KMS-11 (cell line): ENCODE results near the gene WSCD1.

Source experiments
- H2AFZ ChIP-seq: fragments of 200-600 bp; sonication (generic); 2 replicates; pipeline ENCODE4 v1.6.1; 2016; ENCODE audit warnings: antibody characterized with exemption, mixed run types, low read depth
- H3K27ac ChIP-seq: fragments of 200-600 bp; sonication (generic); 2 replicates; pipeline ENCODE4 v1.6.1; 2016; ENCODE audit warnings: mild to moderate bottlenecking, mixed run types
- H3K27me3 ChIP-seq: fragments of 200-600 bp; sonication (generic); 2 replicates; pipeline ENCODE4 v1.6.1; 2017; ENCODE audit warnings: mild to moderate bottlenecking, low read depth, mixed run types, moderate library complexity; ENCODE audit not compliant: insufficient read depth
- H3K36me3 ChIP-seq: fragments of 200-600 bp; sonication (generic); 2 replicates; pipeline ENCODE4 v1.6.1; 2017; ENCODE audit warnings: mild to moderate bottlenecking, mixed run types; ENCODE audit not compliant: insufficient read depth
- H3K4me1 ChIP-seq: fragments of 200-600 bp; sonication (generic); 2 replicates; pipeline ENCODE4 v1.6.1; 2016; ENCODE audit warnings: mild to moderate bottlenecking, low read depth, mixed run types; ENCODE audit not compliant: poor library complexity, severe bottlenecking
- H3K4me2 ChIP-seq: fragments of 200-600 bp; sonication (generic); 2 replicates; pipeline ENCODE4 v1.7.0; 2016; ENCODE audit warnings: mild to moderate bottlenecking, mixed run types
- H3K4me3 ChIP-seq: fragments of 200-600 bp; sonication (generic); IDR thresholded peaks from 2 replicates; pipeline ENCODE4 v1.6.1; 2017; ENCODE audit warnings: low read depth, low read length, mixed read lengths; ENCODE audit not compliant: insufficient read depth
- H3K79me2 ChIP-seq: fragments of 200-600 bp; sonication (generic); 2 replicates; pipeline ENCODE4 v1.6.1; 2016; ENCODE audit warnings: low read depth, mixed run types; ENCODE audit not compliant: insufficient read depth
- H3K9ac ChIP-seq: fragments of 200-600 bp; sonication (generic); 2 replicates; pipeline ENCODE4 v1.6.1; 2016; ENCODE audit warnings: mild to moderate bottlenecking, mixed run types
- H4K20me1 ChIP-seq: fragments of 200-600 bp; sonication (generic); 2 replicates; pipeline ENCODE4 v1.6.1; 2016; ENCODE audit warnings: mild to moderate bottlenecking, mixed run types; ENCODE audit not compliant: insufficient read depth
- TF ChIP-seq, protein P1 (sequence below): fragments of 200-600 bp; sonication (generic); conservative IDR thresholded peaks from 2 replicates; pipeline ENCODE4 v1.6.1; 2017; ENCODE audit warnings: low read depth, mild to moderate bottlenecking, antibody characterized with exemption, low read length, moderate library complexity, mixed read lengths

The WSCD1 gene

GRCh38 chr17:6140728-6141330, 70.7 kb downstream of the WSCD1 start:
- H3K79me2 ChIP-seq, result no peaks in the 10 kb centered on the region
- no peaks in the 10 kb centered on the region for H4K20me1 ChIP-seq
- TF ChIP-seq, protein P1, sequence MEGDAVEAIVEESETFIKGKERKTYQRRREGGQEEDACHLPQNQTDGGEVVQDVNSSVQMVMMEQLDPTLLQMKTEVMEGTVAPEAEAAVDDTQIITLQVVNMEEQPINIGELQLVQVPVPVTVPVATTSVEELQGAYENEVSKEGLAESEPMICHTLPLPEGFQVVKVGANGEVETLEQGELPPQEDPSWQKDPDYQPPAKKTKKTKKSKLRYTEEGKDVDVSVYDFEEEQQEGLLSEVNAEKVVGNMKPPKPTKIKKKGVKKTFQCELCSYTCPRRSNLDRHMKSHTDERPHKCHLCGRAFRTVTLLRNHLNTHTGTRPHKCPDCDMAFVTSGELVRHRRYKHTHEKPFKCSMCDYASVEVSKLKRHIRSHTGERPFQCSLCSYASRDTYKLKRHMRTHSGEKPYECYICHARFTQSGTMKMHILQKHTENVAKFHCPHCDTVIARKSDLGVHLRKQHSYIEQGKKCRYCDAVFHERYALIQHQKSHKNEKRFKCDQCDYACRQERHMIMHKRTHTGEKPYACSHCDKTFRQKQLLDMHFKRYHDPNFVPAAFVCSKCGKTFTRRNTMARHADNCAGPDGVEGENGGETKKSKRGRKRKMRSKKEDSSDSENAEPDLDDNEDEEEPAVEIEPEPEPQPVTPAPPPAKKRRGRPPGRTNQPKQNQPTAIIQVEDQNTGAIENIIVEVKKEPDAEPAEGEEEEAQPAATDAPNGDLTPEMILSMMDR, result no peak
- no peaks in the 10 kb centered on the region for H3K36me3 ChIP-seq
- H3K4me2 ChIP-seq, result no peak overlapping the region
- H3K4me1 ChIP-seq, result no peaks in the 10 kb centered on the region
- no peaks in the 10 kb centered on the region for H3K27me3 ChIP-seq
- no peak overlapping the region for H2AFZ ChIP-seq
- H3K27ac ChIP-seq, result no peak overlapping the region
- H3K4me3 ChIP-seq, result no peak overlapping the region
- H3K9ac ChIP-seq, result no peak overlapping the region

DNA sequence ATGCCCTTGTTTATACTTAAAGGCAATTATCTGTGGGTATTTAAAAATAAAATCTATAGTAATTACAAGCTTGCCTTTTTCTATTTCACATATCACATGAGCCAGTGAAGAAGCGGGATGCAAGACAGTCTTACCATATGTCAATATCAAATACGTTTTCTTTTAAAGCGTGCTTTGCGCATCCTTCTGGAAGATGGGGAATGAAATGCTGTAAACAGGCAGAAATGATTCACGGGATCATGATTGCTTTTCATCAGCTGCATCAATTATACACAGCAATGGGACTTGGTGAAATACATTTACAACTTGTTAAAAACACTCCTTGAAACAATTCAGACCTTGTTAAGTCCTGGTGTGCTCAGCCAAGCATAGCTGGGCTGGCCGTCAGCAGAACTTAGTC, 72.5 kb downstream of the WSCD1 start:
- Histone ChIP-seq H3K4me1 (no peaks in the 10 kb centered on the region), H3K36me3 (no peaks in the 10 kb centered on the region), H3K79me2 (no peaks in the 10 kb centered on the region), H4K20me1 (no peaks in the 10 kb centered on the region), H3K27me3 (no peaks in the 10 kb centered on the region), H3K9ac (no peak overlapping the region), H3K4me3 (no peak overlapping the region), H3K27ac (no peak overlapping the region), H3K4me2 (no peak overlapping the region), H2AFZ (no peak overlapping the region)
- TF ChIP-seq, protein P1, result no peak

DNA sequence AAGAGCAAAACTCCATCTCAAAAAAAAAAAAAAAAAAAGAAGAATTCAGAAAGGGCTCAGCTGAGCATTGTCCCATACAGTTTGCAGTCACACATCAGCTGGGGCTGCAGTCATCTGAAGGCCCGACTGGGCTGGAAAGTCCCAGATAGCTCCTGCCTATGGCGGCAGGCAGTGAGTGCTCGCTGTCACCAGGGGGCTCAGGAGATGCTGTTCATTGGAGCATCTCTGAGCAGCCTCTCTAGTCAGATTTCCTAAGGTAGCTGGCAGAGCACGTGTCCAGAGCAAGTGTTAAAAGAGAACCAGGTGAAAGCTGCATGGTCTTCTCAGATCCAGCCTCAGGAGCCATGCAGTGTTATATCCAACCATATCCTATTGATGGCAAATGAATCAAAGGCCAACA, 75.8 kb downstream of the WSCD1 start:
- H3K27me3 ChIP-seq, result no peaks in the 10 kb centered on the region
- TF ChIP-seq, protein P1, result no peak
- no peak overlapping the region for H3K4me2 ChIP-seq
- H3K27ac ChIP-seq, result no peak overlapping the region
- no peak overlapping the region for H3K9ac ChIP-seq
- H3K4me1 ChIP-seq, result no peaks in the 10 kb centered on the region
- H2AFZ ChIP-seq, result no peak overlapping the region
- no peaks in the 10 kb centered on the region for H3K36me3 ChIP-seq
- no peaks in the 10 kb centered on the region for H3K79me2 ChIP-seq
- no peaks in the 10 kb centered on the region for H4K20me1 ChIP-seq
- H3K4me3 ChIP-seq, result no peak overlapping the region

- Histone ChIP-seq H3K4me1 (no peaks in the 10 kb centered on the region), H3K79me2 (no peaks in the 10 kb centered on the region), H4K20me1 (no peaks in the 10 kb centered on the region), H3K27ac (no peak overlapping the region), H3K27me3 (no peaks in the 10 kb centered on the region), H3K4me2 (no peak overlapping the region), H3K36me3 (no peaks in the 10 kb centered on the region), H3K4me3 (no peak overlapping the region), H2AFZ (no peak overlapping the region), H3K9ac (no peak overlapping the region)
- TF ChIP-seq, protein P1, result no peak
These were observed 76.9 kb downstream of the WSCD1 start for GRCh38 chr17:6147042-6147441.
